PFSK-1 (cell line): ENCODE results near the gene MEGF11.

Experiments
- POLR2AphosphoS5 ChIP-seq: IDR thresholded peaks from 2 replicates; pipeline ENCODE4 v1.6.1; 2012; ENCODE audit warnings: low read depth, mild to moderate bottlenecking, control low read depth, low read length, moderate library complexity
- SIN3A ChIP-seq: IDR thresholded peaks from 2 replicates; pipeline ENCODE4 v1.6.1; 2012; ENCODE audit warnings: mild to moderate bottlenecking, low read length, moderate library complexity, borderline replicate concordance; ENCODE audit not compliant: insufficient read depth
- TAF1 ChIP-seq: IDR thresholded peaks from 2 replicates; pipeline ENCODE4 v1.6.1; 2012; ENCODE audit warnings: low read length, control low read depth, borderline replicate concordance; ENCODE audit not compliant: insufficient read depth

GRCh38 chr15:65970937-65971740 is 282.4 kb downstream of the MEGF11 start:
- TF ChIP-seq TAF1 = no peak
- no peak for TF ChIP-seq SIN3A
- no peak for TF ChIP-seq POLR2AphosphoS5
